HepG2 (cell line): ENCODE measurements around the gene SMTN. TPM values are rescaled to one million over a fixed set of nuclear protein-coding genes. Genes with fewer than 3 reads are reported as not detected.

Experiments
- GPN1 ChIP-seq: sonication (generic); formaldehyde crosslinking; IDR thresholded peaks from 2 replicates; pipeline ENCODE4 v1.5.1; 2020; ENCODE audit warnings: missing genetic modification reagents, borderline replicate concordance
- GTF3A ChIP-seq: sonication (generic); formaldehyde crosslinking; conservative IDR thresholded peaks from 2 replicates; pipeline ENCODE4 v1.4.0; 2020; ENCODE audit warnings: mild to moderate bottlenecking, missing genetic modification reagents
- HNRNPUL1 ChIP-seq: fragments of 200-400 bp; formaldehyde crosslinking; IDR thresholded peaks from 2 replicates; pipeline ENCODE4 v1.6.1; 2017; ENCODE audit warnings: low read depth, mild to moderate bottlenecking, low read length, moderate library complexity
- ISX ChIP-seq: sonication (generic); formaldehyde crosslinking; conservative IDR thresholded peaks from 2 replicates; pipeline ENCODE4 v1.5.0; 2020; ENCODE audit warnings: missing genetic modification reagents
- PRMT3 ChIP-seq: sonication (generic); formaldehyde crosslinking; IDR thresholded peaks from 2 replicates; pipeline ENCODE4 v1.8.1; 2022; ENCODE audit warnings: low read depth, mild to moderate bottlenecking, moderate library complexity, missing genetic modification reagents, borderline replicate concordance
- SRSF1 ChIP-seq: fragments of 200-400 bp; formaldehyde crosslinking; optimal IDR thresholded peaks from 2 replicates; pipeline ENCODE3; 2017; ENCODE audit warnings: mild to moderate bottlenecking, low read depth, low read length, moderate library complexity
- TAF15 ChIP-seq: fragments of 200-400 bp; formaldehyde crosslinking; IDR thresholded peaks from one replicate; pipeline ENCODE4 v1.6.1; 2018; ENCODE audit warnings: mild to moderate bottlenecking, low read depth, low read length; ENCODE audit not compliant: poor library complexity, severe bottlenecking
- ZNF121 ChIP-seq: sonication (generic); formaldehyde crosslinking; IDR thresholded peaks from 2 replicates; pipeline ENCODE4 v1.5.0; 2020; ENCODE audit warnings: mild to moderate bottlenecking, missing genetic modification reagents
- ZNF383 ChIP-seq: sonication (generic); formaldehyde crosslinking; IDR thresholded peaks from 2 replicates; pipeline ENCODE4 v1.4.0; 2020; ENCODE audit warnings: missing genetic modification reagents, mild to moderate bottlenecking, borderline replicate concordance
- ZNF558 ChIP-seq: sonication (generic); formaldehyde crosslinking; IDR thresholded peaks from 2 replicates; pipeline ENCODE4 v1.9.0; 2022; ENCODE audit warnings: mild to moderate bottlenecking, missing genetic modification reagents, borderline replicate concordance
- ZNF567 ChIP-seq: sonication (generic); formaldehyde crosslinking; IDR thresholded peaks from 2 replicates; pipeline ENCODE4 v1.8.1; 2023; ENCODE audit warnings: mild to moderate bottlenecking, missing genetic modification reagents, borderline replicate concordance
- ZNF577 ChIP-seq: sonication (generic); formaldehyde crosslinking; IDR thresholded peaks from 2 replicates; pipeline ENCODE4 v1.4.0; 2020; ENCODE audit warnings: mild to moderate bottlenecking, low read depth, missing genetic modification reagents, borderline replicate concordance
- ZNF605 ChIP-seq: sonication (generic); formaldehyde crosslinking; IDR thresholded peaks from 2 replicates; pipeline ENCODE4 v1.8.0; 2022; ENCODE audit warnings: mild to moderate bottlenecking, missing genetic modification reagents
- polyA plus RNA-seq, 8 experiments: library from polyadenylated mRNA; depleted of rRNA in 3 of 8; stranded (reverse) in 7 of 8; unstranded in 1 of 8; fragments of >200 nt; fragmentation: Illumina TruSeq in 4 of 8; extraction: Trizol in 4 of 8; gene quantifications; 2 replicates each; pipeline versions ENCODE4 v1.2.1 to v1.2.3, GENCODE V29; 2011 to 2016; ENCODE audit warnings: low read depth in 4 of 8, missing spikeins in 1 of 8, mixed read lengths in 1 of 8; ENCODE audit not compliant: insufficient read depth in 1 of 8
- total RNA-seq, 5 experiments: library from RNA; depleted of rRNA; stranded (reverse); fragments of >200 nt; fragmentation: Illumina TruSeq; extraction: Trizol; gene quantifications; 2 replicates each; pipeline ENCODE4 v1.2.3, GENCODE V29; 2016; ENCODE audit warnings: low read depth in 1 of 5
- TF ChIP-seq, protein P1 (sequence below): sonication (generic); formaldehyde crosslinking; IDR thresholded peaks from 2 replicates; pipeline ENCODE4 v1.4.0; 2020; ENCODE audit warnings: missing genetic modification reagents, mild to moderate bottlenecking, borderline replicate concordance
- TF ChIP-seq, protein P2 (sequence below): IDR thresholded peaks from 2 replicates; pipeline ENCODE4 v1.6.1; 2012; ENCODE audit warnings: low read depth, low read length, improper control_type of control experiment
- TF ChIP-seq, protein P3 (sequence below): sonication (generic); formaldehyde crosslinking; IDR thresholded peaks from 2 replicates; pipeline ENCODE4 v1.4.0; 2020; ENCODE audit warnings: missing genetic modification reagents
- TF ChIP-seq, protein P4 (sequence below): sonication (generic); formaldehyde crosslinking; IDR thresholded peaks from 2 replicates; pipeline ENCODE4 v1.5.0; 2020; ENCODE audit warnings: missing genetic modification reagents, mild to moderate bottlenecking, borderline replicate concordance
- TF ChIP-seq, protein P5 (sequence below): sonication (generic); formaldehyde crosslinking; IDR thresholded peaks from 2 replicates; pipeline ENCODE4 v1.5.0; 2020; ENCODE audit warnings: mild to moderate bottlenecking, missing genetic modification reagents, borderline replicate concordance

The SMTN gene
- total and polyA plus RNA-seq, 2 of the 13 experiments (the other 11 are each of a cell fraction or from before 2014, with no cell fraction given) = 14.7 to 26.1 TPM

DNA sequence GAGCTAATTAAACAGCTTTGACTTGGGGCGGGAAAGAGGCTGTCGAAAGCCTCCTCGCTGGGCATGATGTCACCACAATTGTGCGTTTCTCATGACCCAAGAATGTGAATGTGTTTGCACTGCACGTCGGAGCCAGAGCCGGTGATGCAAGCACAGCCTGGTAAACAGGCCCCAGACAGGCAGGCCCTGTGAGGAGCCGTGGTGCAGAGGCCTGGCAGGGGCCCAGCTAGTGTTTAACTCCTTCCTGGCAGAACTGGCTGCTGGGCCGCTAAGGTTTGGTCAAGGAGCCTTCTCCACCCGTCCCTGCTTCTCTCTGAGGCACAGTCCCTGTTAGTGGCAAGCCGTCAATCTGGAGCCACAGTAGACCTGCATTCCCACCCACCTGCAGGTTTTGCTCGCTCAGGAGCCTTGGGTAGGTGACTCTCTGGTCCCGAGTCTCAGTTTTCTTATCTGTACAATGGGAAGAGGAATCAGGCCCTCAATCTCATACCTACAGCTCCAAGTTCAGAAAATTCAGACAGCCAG is 25.4 kb upstream of the SMTN start (continued):
- TF ChIP-seq ISX (CRISPR knock-in tag) (no peak), TAF15 (no peak), ZNF567 (0 out of 2 replicates have a peak, but pooled peaks have one; percentile 27), ZNF605 (peak; percentile 76), ZNF577 (CRISPR knock-in tag) (no peak), GTF3A (CRISPR knock-in tag) (no peak), HNRNPUL1 (no peak), ZNF121 (peak; percentile 47; the same call in 1 of the 2 replicates), ZNF558 (CRISPR knock-in tag) (no peak; the same call in 1 of the 2 replicates), SRSF1 (no peak), GPN1 (CRISPR knock-in tag) (no peak), ZNF383 (CRISPR knock-in tag) (no peak), PRMT3 (CRISPR knock-in tag) (no peak)
- TF ChIP-seq, protein P1, sequence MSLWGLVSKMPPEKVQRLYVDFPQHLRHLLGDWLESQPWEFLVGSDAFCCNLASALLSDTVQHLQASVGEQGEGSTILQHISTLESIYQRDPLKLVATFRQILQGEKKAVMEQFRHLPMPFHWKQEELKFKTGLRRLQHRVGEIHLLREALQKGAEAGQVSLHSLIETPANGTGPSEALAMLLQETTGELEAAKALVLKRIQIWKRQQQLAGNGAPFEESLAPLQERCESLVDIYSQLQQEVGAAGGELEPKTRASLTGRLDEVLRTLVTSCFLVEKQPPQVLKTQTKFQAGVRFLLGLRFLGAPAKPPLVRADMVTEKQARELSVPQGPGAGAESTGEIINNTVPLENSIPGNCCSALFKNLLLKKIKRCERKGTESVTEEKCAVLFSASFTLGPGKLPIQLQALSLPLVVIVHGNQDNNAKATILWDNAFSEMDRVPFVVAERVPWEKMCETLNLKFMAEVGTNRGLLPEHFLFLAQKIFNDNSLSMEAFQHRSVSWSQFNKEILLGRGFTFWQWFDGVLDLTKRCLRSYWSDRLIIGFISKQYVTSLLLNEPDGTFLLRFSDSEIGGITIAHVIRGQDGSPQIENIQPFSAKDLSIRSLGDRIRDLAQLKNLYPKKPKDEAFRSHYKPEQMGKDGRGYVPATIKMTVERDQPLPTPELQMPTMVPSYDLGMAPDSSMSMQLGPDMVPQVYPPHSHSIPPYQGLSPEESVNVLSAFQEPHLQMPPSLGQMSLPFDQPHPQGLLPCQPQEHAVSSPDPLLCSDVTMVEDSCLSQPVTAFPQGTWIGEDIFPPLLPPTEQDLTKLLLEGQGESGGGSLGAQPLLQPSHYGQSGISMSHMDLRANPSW (CRISPR knock-in tag) = no peak
- TF ChIP-seq, protein P2, sequence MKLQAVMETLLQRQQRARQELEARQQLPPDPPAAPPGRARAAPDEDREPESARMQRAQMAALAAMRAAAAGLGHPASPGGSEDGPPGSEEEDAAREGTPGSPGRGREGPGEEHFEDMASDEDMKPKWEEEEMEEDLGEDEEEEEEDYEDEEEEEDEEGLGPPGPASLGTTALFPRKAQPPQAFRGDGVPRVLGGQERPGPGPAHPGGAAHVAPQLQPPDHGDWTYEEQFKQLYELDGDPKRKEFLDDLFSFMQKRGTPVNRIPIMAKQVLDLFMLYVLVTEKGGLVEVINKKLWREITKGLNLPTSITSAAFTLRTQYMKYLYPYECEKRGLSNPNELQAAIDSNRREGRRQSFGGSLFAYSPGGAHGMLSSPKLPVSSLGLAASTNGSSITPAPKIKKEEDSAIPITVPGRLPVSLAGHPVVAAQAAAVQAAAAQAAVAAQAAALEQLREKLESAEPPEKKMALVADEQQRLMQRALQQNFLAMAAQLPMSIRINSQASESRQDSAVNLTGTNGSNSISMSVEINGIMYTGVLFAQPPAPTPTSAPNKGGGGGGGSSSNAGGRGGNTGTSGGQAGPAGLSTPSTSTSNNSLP = peak; percentile 61; the same call in 1 of the 2 replicates
- TF ChIP-seq, protein P3, sequence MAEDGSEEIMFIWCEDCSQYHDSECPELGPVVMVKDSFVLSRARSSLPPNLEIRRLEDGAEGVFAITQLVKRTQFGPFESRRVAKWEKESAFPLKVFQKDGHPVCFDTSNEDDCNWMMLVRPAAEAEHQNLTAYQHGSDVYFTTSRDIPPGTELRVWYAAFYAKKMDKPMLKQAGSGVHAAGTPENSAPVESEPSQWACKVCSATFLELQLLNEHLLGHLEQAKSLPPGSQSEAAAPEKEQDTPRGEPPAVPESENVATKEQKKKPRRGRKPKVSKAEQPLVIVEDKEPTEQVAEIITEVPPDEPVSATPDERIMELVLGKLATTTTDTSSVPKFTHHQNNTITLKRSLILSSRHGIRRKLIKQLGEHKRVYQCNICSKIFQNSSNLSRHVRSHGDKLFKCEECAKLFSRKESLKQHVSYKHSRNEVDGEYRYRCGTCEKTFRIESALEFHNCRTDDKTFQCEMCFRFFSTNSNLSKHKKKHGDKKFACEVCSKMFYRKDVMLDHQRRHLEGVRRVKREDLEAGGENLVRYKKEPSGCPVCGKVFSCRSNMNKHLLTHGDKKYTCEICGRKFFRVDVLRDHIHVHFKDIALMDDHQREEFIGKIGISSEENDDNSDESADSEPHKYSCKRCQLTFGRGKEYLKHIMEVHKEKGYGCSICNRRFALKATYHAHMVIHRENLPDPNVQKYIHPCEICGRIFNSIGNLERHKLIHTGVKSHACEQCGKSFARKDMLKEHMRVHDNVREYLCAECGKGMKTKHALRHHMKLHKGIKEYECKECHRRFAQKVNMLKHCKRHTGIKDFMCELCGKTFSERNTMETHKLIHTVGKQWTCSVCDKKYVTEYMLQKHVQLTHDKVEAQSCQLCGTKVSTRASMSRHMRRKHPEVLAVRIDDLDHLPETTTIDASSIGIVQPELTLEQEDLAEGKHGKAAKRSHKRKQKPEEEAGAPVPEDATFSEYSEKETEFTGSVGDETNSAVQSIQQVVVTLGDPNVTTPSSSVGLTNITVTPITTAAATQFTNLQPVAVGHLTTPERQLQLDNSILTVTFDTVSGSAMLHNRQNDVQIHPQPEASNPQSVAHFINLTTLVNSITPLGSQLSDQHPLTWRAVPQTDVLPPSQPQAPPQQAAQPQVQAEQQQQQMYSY (CRISPR knock-in tag) = no peak
- TF ChIP-seq, protein P4, sequence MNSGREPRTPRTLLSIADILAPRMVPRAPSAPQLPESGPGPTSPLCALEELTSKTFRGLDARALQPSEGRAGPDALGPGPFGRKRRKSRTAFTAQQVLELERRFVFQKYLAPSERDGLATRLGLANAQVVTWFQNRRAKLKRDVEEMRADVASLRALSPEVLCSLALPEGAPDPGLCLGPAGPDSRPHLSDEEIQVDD (CRISPR knock-in tag) = no peak; the same call in 1 of the 2 replicates
- TF ChIP-seq, protein P5, sequence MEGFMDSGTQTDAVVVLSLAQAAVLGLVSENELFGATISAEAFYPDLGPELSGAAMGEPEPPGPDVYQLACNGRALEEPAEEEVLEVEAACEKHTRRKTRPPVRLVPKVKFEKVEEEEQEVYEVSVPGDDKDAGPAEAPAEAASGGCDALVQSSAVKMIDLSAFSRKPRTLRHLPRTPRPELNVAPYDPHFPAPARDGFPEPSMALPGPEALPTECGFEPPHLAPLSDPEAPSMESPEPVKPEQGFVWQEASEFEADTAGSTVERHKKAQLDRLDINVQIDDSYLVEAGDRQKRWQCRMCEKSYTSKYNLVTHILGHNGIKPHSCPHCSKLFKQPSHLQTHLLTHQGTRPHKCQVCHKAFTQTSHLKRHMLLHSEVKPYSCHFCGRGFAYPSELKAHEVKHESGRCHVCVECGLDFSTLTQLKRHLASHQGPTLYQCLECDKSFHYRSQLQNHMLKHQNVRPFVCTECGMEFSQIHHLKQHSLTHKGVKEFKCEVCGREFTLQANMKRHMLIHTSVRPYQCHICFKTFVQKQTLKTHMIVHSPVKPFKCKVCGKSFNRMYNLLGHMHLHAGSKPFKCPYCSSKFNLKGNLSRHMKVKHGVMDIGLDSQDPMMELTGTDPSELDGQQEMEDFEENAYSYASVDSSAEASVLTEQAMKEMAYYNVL = peak; percentile 78; the same call in 1 of the 2 replicates
